NCI-H1092 treated with DMSO at 0.1 percent for 48 hours (cell line): Measurements from ENCODE around the gene LIMK2.

Experiments used
- DNase-seq: peaks from one replicate; lab custom pipeline; 2025; lab: John Stamatoyannopoulos, UW

LIMK2 gene

GRCh38 chr22:31272522-31273446 is 60.7 kb downstream of the LIMK2 start:
- DNase-seq = peak; percentile 30

GRCh38 chr22:31274017-31274416 is 61.9 kb downstream of the LIMK2 start:
- DNase-seq = no peak

- DNase-seq = no peak
Measured at GRCh38 chr22:31275018-31275417, 62.9 kb downstream of the LIMK2 start.

- DNase-seq = no peak
Measured at GRCh38 chr22:31275576-31275975, 63.5 kb downstream of the LIMK2 start.

GRCh38 chr22:31276426-31277167 is 64.5 kb downstream of the LIMK2 start:
- DNase-seq = no peak

GRCh38 chr22:31277741-31278140 is 65.6 kb downstream of the LIMK2 start:
- no peak for DNase-seq

- DNase-seq = no peak
Measured at GRCh38 chr22:31278151-31278621, 66.1 kb downstream of the LIMK2 start.

GRCh38 chr22:31278626-31279326 is 66.7 kb downstream of the LIMK2 start:
- DNase-seq = no peak

GRCh38 chr22:31279327-31279669 is 67.2 kb downstream of the LIMK2 start:
- no peak for DNase-seq

- no peak for DNase-seq
Measured at GRCh38 chr22:31279821-31280505, 67.9 kb downstream of the LIMK2 start.

- no peak for DNase-seq
Measured at GRCh38 chr22:31281733-31282132, 69.6 kb downstream of the LIMK2 start.

- DNase-seq = no peak
Measured at GRCh38 chr22:31282748-31283468, 70.8 kb downstream of the LIMK2 start.

GRCh38 chr22:31284281-31285155 is 72.4 kb downstream of the LIMK2 start:
- DNase-seq = peak; percentile 39

GRCh38 chr22:31286360-31287255 is 74.5 kb downstream of the LIMK2 start:
- DNase-seq = no peak

GRCh38 chr22:31287818-31288495 is 75.9 kb downstream of the LIMK2 start:
- no peak for DNase-seq

- no peak for DNase-seq
Measured at GRCh38 chr22:31288496-31289240, 76.6 kb downstream of the LIMK2 start.

- DNase-seq = peak; percentile 8
Measured at GRCh38 chr22:31289344-31289743, 77.2 kb downstream of the LIMK2 start.
